HG02588 (cell line): ENCODE data around the gene FNDC1.

Source experiments
- ATAC-seq: cut with Tn5 transposase; IDR thresholded peaks from one replicate; pipeline ENCODE4 v1.9.1; 2021; ENCODE audit warnings: mild to moderate bottlenecking, moderate library complexity; ENCODE audit not compliant: unreplicated experiment

The FNDC1 gene

DNA sequence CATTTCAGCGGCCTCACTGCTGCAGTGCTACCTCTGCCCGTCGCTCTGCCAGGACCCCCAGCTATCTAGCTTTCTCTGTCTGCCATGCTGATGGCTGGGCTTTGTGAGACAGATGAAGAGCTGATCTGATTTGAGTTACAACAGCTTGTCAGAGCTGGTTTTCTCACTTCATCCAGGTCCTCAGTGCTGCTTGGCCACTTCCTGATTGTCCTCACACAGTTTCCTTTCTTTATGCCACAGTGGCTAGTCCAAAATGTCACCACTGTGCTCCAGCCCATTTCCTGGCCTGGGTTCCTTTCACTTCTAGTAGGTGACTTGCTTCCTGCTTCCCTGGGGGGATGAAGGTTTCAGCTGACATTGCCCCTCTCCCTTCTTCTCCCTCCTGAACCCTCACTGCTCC is 35.4 kb downstream of the FNDC1 start:
- ATAC-seq = no peak

GRCh38 chr6:159212028-159212427 is 42.8 kb downstream of the FNDC1 start:
- ATAC-seq = no peak

- no peak for ATAC-seq
Measured at GRCh38 chr6:159212525-159213280, 43.5 kb downstream of the FNDC1 start.

GRCh38 chr6:159213405-159213804 is 44.2 kb downstream of the FNDC1 start:
- ATAC-seq = no peak

DNA sequence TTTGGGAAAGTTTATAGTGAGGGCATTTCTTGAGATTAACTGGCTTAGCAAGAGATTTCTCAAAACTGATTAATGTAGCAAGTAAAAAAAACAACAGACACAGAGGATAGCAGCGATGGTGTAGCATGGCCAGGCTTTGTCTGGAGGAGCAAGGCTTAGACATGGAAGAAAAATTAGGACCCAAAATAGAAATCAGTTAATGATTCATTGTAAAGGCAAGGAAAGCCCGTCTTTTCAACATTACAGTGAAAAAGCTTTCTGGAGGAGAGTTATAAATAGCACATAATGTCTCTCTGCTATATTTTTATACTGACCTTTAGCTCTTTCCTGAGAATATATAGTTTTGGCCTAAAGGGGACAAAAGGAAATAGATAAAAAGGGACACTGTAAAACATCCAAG is 45.1 kb downstream of the FNDC1 start:
- no peak for ATAC-seq

DNA sequence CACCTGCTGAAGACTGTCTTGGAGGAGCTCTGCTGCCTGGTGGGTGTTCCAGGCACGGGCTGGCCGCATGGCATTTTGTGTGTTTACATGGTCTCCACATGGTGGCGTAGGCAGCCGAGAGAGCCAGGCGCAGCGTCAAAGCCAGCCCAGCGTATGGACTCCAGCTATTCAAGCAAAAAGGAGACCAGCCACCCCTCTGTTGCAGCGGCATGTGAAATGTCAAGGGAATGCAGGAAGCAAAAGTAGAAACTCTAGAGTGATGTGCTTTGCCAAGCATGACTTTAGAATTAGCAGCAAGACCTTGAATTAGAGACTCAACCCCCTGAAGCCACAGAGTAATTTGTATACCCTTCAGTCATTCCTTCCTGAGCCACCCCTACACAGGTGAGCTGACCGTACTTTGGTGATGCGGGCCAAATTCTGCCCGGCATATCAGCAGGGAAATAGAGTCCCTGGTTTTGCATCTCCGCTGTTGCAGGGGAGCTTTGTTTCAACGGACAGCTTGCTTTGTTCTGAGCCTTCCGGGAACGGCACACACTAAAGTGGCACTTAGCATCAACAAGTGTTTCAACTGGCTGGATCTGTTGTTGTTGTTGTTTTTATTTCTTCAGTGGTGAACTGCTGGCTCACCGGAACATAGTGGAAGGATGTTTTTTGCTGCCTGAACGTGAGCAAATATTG is 48.5 kb downstream of the FNDC1 start:
- ATAC-seq = peak; percentile 60

- ATAC-seq = no peak
Measured at GRCh38 chr6:159220093-159220492, 50.9 kb downstream of the FNDC1 start.

DNA sequence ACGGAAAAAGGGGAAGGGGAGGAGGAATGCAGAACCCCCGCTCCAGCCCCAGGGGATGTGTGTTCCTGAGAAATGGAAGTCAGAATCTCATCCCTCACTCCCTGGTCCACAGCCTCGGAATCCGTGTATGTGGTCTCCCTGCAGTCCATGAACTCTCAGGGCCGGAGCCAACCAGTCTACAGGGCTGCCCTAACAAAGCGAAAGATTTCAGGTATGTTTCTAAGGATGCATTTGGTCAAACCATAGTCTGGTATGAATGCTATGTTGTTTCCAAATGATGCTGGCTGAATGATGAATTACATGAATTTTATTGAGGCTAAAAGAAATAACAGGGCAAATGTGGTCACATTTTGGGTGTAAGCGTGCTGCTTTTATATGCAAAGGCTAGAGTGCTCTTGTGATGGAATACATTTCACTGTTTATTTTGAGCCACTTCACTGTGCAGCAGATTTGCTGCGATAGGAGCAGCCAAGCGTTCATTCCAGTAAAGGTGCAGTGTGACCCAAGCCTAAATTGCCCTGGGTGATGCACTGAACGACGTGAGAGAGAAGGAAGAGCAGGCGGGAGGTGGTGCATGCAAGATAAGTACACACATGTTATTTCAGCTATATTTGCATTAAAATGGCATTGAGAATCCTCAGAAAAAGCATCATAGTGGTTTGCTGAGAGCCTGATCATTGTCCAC is 52.4 kb downstream of the FNDC1 start:
- ATAC-seq = no peak

GRCh38 chr6:159224452-159224851 is 55.3 kb downstream of the FNDC1 start:
- no peak for ATAC-seq

DNA sequence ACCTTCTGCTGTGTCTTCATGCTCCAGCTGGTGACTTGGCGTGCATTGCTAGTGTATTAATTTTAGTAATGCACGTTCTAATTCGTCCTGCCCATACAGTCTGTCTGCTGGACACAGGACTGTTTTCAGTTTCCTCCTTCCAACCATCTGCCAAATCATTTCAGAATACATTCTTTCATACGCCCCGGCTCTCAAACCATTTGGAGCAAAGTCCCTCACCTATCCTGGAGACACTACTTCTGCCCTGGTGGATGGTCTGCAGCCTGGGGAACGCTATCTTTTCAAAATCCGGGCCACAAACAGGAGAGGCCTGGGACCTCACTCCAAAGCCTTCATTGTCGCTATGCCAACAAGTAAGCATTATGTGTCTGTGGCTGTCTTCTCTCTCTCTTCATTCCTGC is 60.5 kb downstream of the FNDC1 start:
- no peak for ATAC-seq

- ATAC-seq = no peak
Measured at GRCh38 chr6:159232106-159232645, 63.0 kb downstream of the FNDC1 start.

DNA sequence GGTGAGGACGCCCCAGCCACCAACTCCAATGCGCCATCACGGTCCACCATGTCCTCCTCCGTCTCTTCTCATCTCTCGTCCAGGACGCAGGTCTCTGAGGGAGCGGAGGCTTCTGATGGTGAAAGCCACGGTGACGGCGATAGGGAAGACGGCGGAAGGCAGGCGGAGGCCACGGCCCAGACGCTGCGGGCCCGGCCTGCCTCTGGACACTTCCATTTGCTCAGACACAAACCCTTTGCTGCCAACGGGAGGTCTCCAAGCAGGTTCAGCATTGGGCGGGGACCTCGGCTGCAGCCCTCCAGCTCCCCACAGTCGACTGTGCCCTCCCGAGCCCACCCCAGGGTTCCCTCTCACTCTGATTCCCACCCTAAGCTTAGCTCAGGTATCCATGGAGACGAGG is 63.6 kb downstream of the FNDC1 start:
- no peak for ATAC-seq

- no peak for ATAC-seq
Measured at GRCh38 chr6:159233365-159234101, 64.3 kb downstream of the FNDC1 start.

DNA sequence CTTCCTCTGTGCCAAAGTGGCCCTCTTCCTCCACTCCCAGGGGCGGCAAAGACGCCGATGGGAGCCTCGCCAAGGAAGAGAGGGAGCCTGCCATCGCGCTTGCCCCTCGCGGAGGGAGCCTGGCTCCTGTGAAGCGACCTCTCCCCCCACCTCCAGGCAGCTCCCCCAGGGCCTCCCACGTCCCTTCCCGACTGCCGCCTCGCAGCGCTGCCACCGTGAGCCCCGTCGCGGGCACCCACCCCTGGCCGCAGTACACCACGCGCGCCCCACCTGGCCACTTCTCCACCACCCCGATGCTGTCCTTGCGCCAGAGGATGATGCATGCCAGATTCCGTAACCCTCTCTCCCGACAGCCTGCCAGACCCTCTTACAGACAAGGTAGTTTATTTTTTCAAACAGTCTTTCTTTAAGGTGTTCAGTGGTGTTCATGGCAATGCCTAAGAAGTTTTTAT is 64.9 kb downstream of the FNDC1 start:
- ATAC-seq = no peak

- ATAC-seq = no peak
Measured at GRCh38 chr6:159238920-159239558, 69.8 kb downstream of the FNDC1 start.

DNA sequence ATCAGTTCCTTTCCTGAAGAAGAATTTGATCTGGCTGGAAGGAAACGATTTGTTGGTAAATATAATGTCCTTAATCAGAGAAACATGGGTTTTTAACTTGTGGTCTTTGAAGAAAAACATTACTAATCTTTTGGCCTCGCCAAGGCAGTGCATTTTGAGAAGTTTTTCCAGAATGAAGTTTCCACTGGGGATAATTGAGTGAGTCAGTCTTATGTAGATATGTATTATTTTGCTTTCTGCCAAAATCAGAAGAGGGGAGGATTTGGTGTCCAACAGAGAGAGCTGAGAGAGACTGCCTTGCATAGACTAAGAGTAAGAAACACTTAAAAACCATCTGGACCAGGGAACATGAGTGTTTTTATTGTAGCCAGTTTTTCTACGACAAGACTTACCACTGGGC is 79.9 kb downstream of the FNDC1 start:
- no peak for ATAC-seq

DNA sequence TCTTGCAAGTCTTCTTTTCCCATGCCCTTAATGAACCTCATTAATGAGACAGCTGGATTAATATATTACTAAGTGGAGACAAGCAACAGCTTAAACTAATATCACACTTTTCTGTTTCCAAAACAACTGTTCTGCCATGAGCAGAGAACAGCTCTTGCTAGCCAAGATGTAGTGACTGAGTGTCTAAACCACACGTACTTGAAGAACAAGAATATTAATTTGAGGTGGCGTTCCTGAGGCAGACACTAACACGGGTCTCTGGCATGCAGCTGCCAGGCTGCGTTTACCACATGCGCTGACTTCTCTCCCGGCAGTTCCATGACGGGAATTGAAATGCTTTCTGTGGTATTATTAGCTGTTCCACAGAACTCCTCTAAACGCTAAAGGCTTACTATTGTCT is 80.6 kb downstream of the FNDC1 start:
- no peak for ATAC-seq

DNA sequence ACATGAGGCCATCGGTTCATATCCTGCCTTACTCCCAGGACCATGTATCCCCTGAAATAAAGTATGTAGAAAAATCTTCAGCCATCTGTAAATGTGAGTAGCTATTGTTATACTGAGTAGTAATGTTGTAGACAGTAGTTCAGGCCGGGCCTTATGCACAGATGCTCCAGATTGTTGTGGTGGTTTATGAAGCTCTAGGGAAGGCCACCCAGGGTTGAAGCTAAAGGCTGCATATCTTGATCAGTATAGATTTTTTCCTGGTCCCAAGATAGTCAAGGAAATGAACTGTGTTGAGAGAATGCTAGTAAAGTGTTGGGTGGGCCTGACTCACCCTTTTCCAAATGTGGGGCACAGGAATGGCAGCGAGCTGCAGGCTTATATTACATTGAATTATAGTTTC is 81.4 kb downstream of the FNDC1 start:
- no peak for ATAC-seq

GRCh38 chr6:159252955-159253508 is 83.8 kb downstream of the FNDC1 start:
- peak; percentile 77 for ATAC-seq

DNA sequence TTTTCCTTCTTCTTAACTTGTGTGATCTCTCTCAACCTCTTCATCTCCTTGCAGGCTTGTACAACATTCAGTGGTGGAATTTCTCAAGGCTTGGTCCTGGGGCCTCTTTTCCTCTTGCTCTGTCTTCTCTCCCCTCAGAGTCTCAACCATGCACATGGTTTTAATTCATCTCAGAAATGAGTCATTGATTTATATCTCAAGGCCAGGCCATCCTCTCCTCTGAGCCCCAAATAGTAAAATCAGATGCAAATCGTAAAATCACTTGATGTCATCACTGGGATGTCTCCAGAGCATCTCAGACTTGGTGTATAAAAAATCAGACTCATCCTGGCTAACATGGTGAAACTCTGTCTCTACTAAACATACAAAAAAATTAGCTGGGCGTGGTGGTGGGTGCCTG is 85.0 kb downstream of the FNDC1 start:
- ATAC-seq = no peak
